ENCODE measurements around the gene NOMO2.
"Not testable (repeated sequence)": the region's sequence is repeated elsewhere in the genome, so short reads cannot be mapped to it uniquely, and the experiment has no call there.

DNA sequence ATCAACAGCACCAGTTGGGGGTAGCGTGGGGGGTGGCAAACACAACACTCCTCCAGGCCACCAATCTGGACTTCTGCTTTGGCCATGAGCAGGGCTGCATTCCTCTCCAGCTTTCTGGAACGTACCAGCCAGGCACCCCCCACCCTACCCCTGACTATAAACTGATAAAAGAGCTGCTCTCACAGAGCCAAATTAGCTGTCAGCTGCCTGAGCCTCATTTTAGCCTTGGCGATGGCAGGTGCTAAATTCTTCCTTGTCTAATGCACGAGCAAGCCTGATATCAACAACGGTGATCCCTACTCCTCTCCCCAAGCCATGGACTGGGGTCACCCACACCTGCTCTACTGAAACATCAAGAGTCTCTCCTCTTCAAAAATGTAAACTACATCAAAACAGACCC is 8.2 kb downstream of the NOMO2 start:
- TF ChIP-seq, protein P1, sequence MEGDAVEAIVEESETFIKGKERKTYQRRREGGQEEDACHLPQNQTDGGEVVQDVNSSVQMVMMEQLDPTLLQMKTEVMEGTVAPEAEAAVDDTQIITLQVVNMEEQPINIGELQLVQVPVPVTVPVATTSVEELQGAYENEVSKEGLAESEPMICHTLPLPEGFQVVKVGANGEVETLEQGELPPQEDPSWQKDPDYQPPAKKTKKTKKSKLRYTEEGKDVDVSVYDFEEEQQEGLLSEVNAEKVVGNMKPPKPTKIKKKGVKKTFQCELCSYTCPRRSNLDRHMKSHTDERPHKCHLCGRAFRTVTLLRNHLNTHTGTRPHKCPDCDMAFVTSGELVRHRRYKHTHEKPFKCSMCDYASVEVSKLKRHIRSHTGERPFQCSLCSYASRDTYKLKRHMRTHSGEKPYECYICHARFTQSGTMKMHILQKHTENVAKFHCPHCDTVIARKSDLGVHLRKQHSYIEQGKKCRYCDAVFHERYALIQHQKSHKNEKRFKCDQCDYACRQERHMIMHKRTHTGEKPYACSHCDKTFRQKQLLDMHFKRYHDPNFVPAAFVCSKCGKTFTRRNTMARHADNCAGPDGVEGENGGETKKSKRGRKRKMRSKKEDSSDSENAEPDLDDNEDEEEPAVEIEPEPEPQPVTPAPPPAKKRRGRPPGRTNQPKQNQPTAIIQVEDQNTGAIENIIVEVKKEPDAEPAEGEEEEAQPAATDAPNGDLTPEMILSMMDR (IDR thresholded peaks at IDR 0.05; ENCODE audit: low read depth, low read length): not testable (repeated sequence)
- TF ChIP-seq EZH2phosphoT487 (IDR thresholded peaks at IDR 0.05; ENCODE audit: low read depth): not testable (repeated sequence)

Data from OCI-LY3 (cell line).